Activated CD4-positive, CD25-positive, alpha-beta regulatory T cell treated with anti-CD3 and anti-CD28 coated beads, Interleukin-2, amount 50 U/mL, for 72 hours (primary cell): ENCODE data around the gene VDR.
"Not testable (repeated sequence)": the region's sequence is repeated elsewhere in the genome, so short reads cannot be mapped to it uniquely, and the experiment has no call there.

Experiments
- DNase-seq: peaks from one replicate; pipeline ENCODE4 v3.0.0; 2021

Gene VDR

DNA sequence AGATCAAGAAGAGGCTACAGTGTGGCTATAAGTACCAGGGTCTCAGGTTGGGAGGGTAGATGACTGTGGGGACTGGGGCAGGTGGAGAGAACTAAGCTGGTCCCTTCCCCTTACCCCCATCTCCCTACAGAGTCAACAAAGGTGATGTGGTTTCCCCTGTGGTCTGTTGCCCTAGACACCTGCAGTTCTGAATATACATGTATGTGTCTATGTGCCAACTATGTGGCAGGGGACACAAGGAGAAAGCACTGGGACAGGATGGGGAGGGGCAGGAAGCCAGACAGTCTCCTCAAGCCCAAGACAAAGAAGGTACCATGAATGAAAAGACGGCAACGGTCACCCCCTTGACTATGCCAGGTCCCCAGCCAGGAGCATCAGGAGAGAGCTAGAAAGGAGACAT lies 80.6 kb downstream of the VDR start:
- DNase-seq: no peak

DNA sequence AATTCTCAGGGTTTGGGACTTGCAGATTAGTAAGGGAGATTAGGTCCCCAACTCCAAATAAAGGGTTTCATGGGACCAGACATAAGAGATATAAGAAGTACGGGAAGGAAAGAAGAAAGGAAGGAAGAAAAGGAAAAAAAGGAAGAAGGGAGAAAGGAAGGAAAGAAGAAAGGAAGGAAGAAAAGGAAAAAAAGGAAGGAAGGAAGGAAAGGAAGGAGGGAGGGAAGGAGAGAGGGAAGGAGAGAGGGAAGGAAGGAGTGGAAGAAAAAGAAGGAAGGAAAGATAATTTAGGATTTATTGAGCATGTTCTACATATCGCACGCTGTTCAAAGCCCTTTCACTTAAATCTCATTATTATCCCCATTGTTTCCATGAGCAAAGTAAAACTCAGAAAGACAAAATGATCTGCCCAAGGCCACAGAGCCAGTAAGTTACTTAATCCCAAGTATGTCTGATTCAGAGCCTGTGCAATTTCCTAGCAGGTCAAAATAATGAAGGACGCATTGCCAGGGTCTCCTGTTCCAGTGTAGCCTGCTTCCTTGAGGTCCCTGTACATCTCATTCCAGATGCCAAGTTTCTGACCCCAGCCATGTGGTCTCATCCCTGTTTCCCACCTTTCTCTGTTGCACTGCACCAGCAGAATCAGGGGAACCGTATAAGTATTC lies 81.2 kb downstream of the VDR start:
- no peak for DNase-seq

DNA sequence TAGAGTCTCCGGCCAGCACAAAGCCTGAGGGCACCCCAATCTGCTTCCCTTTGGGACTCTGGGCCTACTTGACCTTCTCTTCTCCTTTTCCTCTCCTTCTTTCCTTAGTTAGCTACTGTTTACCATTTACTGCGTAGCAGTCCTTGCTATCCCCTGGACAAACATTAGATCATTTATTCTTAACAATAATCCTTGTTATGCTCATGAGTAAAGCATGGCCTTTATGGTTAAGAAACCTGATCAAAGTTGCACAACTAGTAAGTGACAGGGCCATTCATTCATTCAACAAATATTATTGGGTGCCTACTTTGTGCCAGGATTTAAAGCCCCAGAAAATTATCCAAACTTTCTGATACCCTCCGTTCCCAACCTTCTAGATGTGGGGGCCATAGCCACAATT lies 81.9 kb downstream of the VDR start:
- DNase-seq: no peak

DNA sequence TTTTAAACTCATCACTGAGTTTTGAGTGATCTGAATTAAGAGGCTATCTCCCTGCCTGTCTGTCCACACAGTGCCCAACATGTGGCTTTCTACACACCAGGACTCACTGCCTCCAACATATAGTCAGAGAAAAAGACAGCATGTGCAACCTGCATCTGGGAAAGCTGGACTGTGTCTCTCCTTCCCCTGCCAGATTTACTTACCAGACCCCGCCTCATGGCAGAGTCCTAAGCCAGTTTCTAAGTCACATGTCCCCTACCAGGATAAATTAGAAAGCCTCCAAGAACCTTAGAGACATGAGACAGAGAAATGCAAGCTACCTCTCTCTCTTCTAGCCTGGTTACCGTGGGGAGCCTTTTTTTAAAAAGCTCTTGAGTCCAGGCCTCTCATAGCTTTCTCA lies 82.4 kb downstream of the VDR start:
- no peak for DNase-seq

DNA sequence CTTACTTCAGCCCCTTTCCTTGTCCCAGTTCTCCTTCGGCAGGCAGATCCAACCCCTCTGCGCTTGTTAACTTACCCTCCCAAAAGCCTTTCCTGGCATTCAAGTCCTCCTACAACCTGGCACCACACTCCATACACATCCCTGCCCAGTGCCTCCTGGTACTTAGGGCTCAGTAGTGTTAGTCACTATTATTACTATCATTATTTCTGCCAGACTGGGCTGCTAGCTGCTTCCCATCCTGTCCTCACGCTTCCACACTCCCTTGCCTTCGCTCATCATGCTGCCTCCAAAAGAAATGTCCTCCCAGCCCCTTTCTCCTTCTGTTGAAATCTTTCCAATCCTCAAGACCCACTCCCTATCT lies 83.5 kb downstream of the VDR start:
- DNase-seq: no peak

DNA sequence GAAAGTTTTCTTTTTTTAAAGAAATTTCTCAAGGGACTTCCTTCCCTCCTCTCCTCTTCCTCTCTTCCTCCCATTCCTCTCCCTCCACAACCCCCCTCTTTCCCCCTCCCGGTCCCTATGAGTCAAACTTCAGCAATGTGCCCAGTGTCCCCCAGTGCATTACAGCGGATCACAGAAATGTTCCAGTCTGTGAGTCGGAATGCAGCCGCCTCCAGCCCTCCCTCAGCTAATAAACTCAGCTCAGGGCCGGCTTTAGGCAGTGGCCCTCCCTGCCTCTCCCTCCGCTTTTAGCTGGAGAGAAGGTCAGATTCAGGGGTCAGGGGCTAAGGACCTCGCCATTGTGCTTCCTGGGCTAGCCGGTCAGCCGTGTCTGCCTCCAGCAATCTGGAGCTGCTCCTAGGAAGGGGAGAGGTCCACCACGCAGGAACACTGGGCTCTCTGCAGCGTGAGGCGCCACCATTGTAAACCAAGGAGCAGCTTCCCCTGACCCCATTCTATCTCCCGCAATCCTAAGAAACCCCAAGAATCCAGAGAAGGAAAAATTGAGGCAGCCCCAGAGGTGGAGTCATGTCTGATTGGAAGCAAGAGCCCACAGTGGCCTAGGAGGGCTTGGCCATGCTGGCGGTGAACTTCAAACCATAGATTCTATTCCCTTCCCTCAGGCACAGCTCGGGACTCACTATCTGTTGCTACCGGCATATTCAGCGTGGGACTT lies 84.0 kb downstream of the VDR start:
- DNase-seq: no peak

DNA sequence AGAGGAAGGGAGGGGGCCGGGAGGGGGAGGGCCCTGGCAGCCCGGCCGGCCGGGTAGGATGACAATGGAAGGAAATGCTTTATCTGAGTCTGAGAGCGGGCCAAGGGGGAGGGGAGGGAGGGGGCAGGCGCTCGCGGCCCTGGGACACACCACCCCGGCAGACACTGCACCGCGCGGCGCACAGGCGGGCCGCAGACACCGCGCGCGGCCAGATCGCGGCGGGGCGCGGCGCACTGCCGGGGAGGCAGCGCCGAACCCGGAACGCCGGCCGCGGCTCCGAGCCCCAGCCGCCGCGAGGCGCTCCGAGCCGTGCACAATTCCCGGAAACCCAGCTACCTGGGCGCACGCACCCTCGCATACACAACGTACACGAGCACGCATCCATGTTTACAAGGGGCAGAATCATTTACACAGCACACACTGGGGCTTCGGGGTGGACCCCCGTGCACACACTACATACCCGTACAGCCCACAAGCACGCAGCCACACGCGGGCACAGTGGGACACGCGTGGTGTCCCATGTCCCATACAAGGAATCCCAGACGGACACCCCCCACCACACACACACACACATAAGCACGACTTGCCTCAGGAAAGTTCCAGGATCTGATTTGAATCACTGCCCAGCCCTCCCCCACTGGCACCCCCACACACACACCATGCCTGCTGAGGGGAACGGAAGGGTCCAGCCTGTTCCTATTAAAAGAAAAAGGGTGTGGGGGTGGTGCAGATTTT lies 84.7 kb downstream of the VDR start, which contains the start of gene HDAC7:
Gene HDAC7, minus strand, starts transcription at position 8 of the 735 bp plus-strand sequence. CDS start 118 bp downstream, outside the sequence.
- peak; percentile 63 for DNase-seq

DNA sequence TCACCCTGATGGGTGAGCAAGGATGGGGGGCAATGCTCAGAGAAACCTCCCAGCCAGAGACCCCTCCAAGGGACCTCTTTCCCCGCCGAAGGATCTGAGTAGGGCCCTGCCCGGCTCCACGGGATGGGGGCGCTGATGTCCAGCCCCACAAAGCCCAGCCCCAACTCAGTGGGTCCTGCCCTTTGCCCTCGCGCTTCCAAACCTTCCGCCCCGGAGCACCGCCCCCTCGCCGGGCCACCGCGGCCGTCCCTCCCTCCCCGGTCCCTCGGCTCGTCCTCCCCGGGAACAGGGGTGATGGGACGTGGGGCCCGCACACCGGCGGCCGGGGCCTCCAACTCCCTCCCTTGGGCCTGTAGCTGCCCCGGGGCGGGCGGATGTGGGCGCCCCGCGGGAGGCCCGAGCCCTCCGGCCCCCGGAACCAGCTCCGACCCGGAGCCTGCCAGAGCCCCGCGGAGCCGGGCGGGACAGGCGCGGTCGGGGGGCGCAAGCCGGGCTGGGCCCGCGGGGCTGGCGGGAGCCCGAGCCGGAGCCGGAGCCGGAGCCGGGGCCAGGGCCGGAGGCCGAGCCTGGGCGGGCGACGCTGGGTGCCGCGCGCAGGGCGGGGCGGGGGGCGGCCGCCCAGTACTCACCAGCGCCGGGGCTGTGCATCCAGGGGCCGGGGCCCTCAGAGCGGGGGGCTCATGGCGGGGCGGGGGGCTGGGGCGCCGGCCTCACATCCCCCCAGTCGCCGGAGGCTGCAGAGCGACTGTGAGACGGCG lies 85.5 kb downstream of the VDR start:
- DNase-seq: peak; percentile 71

DNA sequence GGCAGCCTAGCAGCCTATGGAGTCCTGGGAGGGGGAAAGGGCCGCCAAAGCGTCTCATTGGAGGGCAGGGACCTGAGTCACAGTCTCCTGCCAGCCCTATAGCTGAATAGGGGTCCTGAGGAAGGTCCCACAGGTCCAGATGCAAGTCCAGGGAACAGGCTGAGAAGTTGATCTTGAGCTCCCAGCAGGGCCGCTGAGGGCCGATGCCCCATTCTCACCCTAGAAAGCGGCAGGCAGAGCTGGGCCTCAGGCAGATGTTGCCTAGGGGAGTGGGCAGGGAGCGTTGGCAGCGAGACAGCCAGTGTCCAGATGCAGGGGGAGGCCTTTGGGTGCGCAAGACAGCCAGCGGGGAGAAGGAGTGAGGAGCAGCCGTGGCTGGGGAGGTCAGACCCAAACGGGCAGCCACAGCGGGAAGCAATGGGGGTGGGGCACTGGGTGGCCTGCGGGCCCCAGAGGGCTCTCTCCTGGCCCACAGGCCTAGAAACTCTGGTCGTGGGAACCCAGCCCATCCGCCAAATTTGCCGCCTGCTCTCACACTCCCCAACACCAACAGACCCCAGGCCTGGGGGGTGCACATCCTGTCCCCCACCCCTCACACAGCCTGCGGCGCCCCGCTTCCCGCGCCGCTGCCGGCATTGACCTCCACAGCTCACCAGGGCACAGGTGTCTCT lies 86.2 kb downstream of the VDR start:
- DNase-seq: no peak

DNA sequence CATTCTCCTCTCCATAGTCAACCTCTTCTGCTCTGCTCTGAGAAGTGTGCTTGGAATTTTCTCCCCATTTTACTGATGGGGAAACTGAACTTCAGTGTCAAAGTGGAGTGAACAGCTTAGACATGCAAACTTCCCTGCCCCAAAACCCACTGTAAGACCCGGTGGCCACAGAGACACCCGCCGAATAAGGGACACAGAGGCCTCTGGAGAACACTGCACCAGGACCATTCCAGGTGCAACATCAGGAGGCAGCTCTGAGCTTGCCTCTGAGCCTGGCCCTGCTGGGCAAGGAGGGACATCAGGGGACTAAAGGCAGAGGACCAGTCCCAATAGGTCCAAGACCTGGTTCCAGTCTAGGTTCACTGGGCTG lies 86.8 kb downstream of the VDR start:
- no peak for DNase-seq

DNA sequence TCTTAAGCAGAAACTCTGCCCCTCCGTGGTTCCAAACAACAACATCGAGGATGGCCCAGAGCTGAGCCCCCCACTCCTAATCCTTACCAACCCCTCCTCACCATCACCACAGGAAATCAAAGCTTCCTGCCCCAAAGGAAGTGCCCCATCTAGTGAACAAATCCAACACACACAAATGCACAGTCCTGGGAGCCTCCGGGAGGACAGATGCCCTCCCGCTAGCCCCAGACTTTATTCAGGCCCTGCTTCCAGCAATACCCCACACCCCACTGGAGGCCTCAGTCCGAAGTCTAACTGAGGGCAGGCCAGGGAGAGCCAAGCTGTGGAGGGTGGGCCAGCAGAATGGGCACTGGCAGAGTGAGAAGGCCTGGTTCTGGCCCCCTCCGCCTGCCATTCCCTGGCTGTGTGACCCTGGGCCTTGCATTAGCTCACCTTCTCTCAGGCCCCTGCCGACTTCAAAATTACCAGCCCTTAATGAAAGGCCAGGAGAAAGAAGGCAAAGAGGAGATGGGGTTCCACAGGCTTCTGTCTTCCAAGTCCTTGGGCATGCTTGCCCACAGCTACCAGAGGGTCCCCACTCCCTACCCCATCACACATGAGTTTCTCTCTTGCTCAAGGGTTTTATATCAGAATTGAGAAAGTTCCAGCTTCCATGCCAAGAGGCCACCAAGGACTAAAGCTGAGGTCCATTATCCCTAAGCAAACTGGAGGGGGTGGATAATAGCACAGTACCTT lies 87.4 kb downstream of the VDR start:
- no peak for DNase-seq

DNA sequence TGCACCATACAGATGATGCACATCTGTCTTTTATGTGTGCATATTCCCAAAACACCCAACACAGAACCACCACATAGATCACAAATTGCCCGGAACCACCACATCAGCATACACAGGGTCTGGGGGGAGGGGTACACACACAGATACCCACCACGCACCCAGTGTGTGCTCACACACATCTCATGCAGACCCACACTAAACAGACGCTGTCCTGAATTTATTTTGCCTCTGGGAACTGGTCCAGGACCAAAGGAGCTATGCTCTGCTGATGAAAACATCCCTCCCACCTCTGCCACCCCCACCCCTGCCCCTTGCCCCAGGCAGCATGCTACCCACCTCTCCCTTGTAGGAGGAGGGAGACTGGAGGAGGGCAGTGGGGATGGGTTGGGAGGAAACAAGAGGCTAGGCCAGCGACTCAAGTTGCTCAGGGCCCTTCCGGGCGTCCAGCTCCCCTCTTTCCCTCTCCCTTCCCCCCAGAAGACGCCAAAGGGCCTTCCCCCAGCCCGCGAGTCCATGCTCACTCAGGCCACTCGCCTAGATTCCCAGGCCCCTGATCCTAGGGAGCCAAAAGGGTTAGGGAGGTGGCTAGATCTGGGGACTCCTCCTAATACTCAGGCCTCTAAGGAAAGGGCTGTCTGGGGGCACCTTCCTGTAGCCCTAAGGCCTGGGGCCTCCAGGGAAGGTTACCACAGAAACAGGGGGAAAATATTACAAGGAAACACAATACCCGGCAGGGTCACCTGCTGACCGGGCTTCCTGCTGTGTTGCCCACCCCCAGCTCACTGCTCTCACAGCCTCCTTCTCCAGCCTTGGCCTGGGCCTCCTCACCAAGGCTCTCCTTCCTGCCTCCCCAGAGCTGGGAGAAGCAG lies 88.2 kb downstream of the VDR start:
- DNase-seq: no peak

DNA sequence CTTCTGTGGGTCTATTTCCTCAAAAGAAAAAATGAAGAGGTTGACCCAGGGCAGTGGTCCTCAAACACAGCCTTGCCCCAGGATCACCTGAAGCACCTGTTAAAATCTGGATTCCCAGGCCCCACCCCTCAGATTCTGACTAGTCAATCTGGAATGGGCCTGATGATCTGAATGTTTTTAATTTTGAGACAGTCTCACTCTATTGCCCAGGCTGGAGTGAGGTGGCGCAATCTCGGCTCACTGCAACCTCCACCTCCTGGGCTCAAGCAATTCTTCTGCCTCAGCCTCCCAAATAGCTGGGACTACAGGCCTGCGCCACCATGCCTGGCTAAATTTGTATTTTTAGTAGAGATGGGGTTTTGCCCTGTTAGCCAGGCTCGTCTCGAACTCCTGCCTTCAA lies 89.3 kb downstream of the VDR start:
- not testable (repeated sequence) for DNase-seq

DNA sequence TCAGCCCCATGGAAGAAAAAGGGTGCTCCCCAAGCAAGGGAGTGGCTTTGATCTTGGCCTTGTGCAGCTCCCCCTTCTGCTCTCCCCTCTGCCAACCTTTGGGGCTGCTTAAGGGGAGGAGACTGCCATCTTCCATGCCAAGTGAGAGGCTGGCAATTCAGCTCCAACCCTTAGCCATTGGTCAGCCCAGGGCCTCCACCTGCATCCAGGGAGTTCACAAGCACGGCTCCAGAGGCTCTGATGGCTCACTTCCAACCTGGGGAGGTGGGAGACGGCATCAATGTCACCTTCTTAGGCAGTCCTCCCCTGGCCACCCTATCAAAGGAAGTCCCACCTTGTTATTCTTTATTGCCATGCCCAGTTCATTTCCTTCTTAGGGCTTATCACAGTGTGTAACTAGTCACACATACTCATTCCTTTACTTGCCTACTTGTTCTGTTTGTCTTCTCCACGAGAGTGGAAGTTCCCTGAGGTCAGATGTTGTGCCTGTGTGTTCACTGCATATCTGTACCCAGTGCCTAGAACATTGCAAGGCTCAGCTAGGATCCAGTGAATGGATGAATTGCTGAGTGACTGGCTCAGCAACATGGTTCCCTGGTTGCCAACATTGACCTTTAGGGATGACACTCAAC lies 90.1 kb downstream of the VDR start:
- no peak for DNase-seq

DNA sequence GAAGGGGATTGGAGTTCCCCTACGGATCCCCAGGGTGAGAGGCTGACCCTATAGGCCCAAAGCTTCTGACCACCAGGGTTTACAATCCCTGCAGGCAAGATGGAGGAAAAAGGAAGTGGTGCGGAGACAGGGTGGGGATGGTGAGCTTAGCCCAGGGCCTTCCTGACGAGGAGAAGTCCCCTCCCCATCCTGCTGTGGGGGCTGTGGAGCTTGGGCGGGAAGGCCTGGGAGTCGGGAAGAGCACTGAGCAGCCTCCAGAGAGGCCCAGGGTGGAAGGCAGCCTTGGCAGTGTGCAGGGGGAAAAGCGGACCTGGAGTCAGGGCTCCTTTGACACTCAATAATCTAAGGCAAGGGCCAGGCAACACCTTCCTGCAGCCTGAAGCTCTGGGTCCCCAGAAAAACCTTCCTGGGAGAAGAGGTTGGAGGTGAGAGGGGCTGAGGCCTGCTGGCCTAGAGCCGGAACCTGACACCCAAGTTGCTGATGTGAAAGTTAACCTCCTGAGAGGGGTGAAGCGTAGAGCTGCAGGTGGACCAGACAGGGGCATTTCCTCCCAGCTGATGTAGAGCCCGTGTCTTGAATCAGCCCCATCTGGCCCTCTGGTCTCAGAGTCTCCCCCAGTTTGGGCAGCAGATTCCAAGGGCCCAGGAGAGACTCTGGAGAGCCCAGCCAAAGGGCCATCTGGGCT lies 91.1 kb downstream of the VDR start:
- DNase-seq: no peak

DNA sequence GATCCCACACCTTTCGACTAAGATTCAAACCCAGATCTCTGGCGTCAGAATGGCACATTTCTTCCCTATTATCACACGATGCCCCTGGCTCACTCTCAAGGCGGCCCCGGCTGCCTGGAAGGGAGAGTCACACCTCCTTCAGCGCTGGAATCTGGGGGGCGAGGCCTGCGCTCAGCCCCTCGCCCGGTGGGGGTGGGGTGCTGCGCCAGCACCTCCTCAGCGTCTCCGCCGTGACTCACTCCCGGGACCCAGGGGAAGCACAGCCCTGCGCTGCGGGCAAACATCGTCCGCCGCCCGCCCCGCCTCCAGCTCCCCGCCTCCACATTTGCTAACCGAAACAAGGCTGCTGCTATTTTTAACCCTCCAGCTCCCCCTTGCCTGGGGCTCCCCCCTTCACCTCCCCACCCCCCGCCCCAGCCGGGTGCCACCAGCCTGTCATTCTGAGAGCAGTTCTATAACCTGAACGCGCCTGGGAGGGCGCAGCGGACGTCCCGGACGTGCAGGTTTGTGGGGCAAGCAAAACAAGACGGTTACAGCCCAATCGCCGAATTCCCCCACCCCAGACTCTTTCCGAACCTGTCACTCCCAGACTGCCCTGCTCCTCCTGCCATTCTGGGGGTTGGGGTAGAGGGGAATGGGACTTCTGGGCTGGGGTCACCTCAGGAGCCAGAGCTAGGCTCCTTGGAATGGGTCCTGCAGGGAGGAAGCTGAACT lies 91.8 kb downstream of the VDR start:
- DNase-seq: peak; percentile 84

DNA sequence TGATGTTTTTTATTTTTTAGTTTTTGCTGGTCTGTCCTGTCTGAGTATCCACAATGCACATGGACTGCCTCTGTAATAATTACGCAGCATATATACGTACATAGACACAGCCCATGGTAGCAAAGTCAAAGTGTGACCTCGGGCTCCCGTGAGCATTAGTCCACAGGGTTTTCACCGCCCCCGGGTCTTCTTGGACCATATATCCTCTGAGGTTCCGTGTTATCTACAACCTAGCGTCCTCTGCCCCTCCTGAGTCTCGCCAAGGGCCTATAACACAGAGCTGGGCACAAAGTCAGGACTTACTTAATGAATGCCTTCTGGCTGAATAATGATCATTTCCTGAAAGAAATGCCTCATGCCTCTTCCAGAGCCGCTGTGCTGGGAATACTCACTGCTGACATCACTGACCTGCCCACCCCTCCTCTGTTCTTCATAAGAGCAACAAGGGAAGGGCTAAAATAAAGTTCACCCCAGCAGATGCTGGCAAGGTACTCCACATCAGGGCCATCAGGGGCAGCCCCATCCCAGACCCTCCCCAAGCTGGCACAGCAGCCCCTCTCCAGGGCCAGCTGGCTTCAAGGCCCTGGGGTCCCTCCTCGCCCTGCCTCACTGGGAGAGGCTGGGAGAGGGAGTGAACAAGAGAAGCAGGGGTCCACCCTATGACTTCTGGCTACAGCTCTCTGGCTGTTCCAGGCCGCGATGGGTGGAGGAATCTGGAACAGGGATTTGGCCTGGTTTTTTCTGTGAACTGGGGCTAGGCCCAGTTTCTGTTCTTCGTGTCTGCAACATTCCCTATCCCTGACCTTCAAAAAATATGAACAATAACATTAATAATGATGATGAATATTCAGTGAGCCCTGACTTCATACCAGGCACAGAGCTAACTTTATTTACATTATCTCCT lies 93.0 kb downstream of the VDR start:
- DNase-seq: no peak

DNA sequence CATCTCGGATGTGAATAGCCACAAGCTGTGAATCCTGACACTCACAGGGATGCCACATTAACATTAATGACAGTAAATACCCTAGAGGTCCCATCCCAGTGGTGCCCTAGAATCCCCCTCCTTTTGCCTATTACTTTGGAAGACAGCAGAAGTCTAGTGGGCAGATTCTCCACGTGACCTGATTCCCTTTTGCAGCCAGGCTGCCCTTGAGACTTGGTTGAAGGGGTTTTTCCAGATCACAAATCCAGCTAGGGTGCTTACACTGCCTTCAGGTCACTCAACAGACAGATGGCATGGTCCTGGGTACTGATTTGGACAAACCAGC lies 93.8 kb downstream of the VDR start:
- no peak for DNase-seq
